Activated CD4-positive, alpha-beta T cell treated with anti-CD3 and anti-CD28 coated beads for 36 hours (primary cell): ENCODE data around the gene PXYLP1. TPM values are rescaled to one million over a fixed set of nuclear protein-coding genes. Genes with fewer than 3 reads are reported as not detected.
A peak's percentile ranks its signal among the peaks of the same experiment; 100 is the strongest.

ENCODE experiments used
- ATAC-seq: fragments of 200-7000 bp; cut with Tn5 transposase; one replicate; pipeline ENCODE4 v1.10.0; 2021; ENCODE audit warnings: mild to moderate bottlenecking, moderate library complexity
- CTCF ChIA-PET: fragments of 350-600 bp; sonication (Branson Sonifier 250); formaldehyde crosslinking; loops from one replicate; lab custom pipeline; 2021; ENCODE audit warnings: antibody characterized with exemption; lab: Charles Lee
- POLR2A ChIA-PET: fragments of 350-600 bp; sonication (Branson Sonifier 250); formaldehyde crosslinking; loops from one replicate; lab custom pipeline; 2021; ENCODE audit warnings: antibody characterized with exemption, inconsistent platforms; lab: Charles Lee
- DNase-seq: peaks from one replicate; pipeline ENCODE4 v3.0.0-alpha.2; 2020
- H3K27ac Mint-ChIP-seq: one replicate; pipeline ENCODE4 v1.8.0; 2021; ENCODE audit warnings: mixed read lengths
- H3K27me3 Mint-ChIP-seq: one replicate; pipeline ENCODE4 v1.8.0; 2021; ENCODE audit warnings: mixed read lengths
- H3K36me3 Mint-ChIP-seq: one replicate; pipeline ENCODE4 v1.8.0; 2021; ENCODE audit warnings: low read depth, mixed read lengths
- H3K4me1 Mint-ChIP-seq: one replicate; pipeline ENCODE4 v1.8.0; 2021; ENCODE audit warnings: mixed read lengths
- H3K4me3 Mint-ChIP-seq: one replicate; pipeline ENCODE4 v1.8.0; 2021; ENCODE audit warnings: mild to moderate bottlenecking, moderate library complexity, mixed read lengths
- H3K9me3 Mint-ChIP-seq: one replicate; pipeline ENCODE4 v1.8.0; 2021; ENCODE audit warnings: low read depth, mixed read lengths
- intact Hi-C, 2 experiments: fragments of 100-400 bp; cut with DNase I in 1 of 2; cut with micrococcal nuclease in 1 of 2; formaldehyde crosslinking; loops; one replicate each; pipeline versions ENCODE4 v1.14.2 to v1.15.1; 2022 to 2024; cut with DNase I, micrococcal nuclease
- total RNA-seq, 2 experiments: library from RNA; stranded (reverse); gene quantifications; one replicate each; pipeline ENCODE4 v1.2.3, GENCODE V29; 2021

Gene PXYLP1
- total RNA-seq, 2 experiments from 2014 or later = 10.3 to 12.2 TPM

- peaks cover 20% of the 10 kb centered on the region for H3K36me3 Mint-ChIP-seq
- no peaks in the 10 kb centered on the region for H3K27me3 Mint-ChIP-seq
- H3K9me3 Mint-ChIP-seq = no peaks in the 10 kb centered on the region
- ATAC-seq (no peak), DNase-seq (no peak)
- ChIA-PET POLR2A (no interaction called here), CTCF (interaction anchor here (0.6 to 4.4 kb wide), 6 partner anchors 8 to 31 kb away, joined by 3 to 29 read pairs (median 6); partner anchors contain the start of gene PXYLP1)
- H3K4me1 Mint-ChIP-seq = peaks cover 71% of the 10 kb centered on the region
- H3K27ac Mint-ChIP-seq = no peak overlapping the region
- no peak overlapping the region for H3K4me3 Mint-ChIP-seq
- intact Hi-C loops = no loop called here
Observed at GRCh38 chr3:141240286-141240685, 8.7 kb downstream of the PXYLP1 start.

GRCh38 chr3:141240687-141241615 is 9.3 kb downstream of the PXYLP1 start:
- intact Hi-C loops = no loop called here
- Mint-ChIP-seq H3K9me3 (no peaks in the 10 kb centered on the region), H3K4me3 (no peak overlapping the region), H3K27me3 (no peaks in the 10 kb centered on the region), H3K4me1 (peaks cover 64% of the 10 kb centered on the region), H3K36me3 (peaks cover 15% of the 10 kb centered on the region), H3K27ac (no peak overlapping the region)
- DNase-seq = no peak
- ChIA-PET CTCF (interaction anchor here (0.6 to 4.4 kb wide), 6 partner anchors 9 to 31 kb away, joined by 3 to 29 read pairs (median 6); partner anchors contain the start of gene PXYLP1), POLR2A (no interaction called here)
- ATAC-seq = no peak

DNA sequence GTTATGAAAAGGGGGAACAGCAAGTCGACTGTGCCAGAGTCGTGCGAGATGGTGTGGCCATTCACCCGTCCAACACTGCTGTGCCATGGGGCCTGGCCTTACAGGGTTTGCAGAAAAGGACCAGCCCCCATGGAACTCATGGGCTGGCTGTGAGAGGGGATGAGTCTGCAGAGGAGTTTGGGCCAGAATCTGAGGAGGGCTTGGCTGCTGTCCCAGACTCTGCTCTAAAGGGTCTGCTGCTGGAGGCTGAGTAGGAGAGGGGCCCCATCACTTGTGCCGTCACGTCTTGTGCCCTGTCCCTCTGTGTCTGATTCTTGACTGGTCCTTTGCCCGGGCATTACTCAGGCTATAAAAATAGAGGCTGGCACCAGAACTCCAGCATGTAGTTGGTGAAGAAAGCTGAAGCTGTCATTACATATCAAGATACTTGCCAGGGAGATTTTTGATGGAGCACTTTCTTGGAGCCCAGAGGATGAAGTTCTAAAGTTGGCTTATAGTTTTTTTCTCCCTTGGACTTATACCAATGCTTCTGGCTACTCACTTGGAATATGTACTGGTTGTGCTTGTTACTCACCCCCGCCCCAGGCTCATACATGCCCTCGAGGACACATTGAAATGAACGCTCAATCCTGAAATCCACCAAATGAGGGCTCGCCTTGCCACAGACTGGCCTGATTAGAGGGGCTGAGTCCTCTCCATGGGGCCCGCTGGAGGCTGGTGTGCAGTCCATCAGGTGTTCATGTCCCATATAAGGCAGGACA is 10.2 kb downstream of the PXYLP1 start:
- no peak overlapping the region for H3K4me3 Mint-ChIP-seq
- peaks cover 57% of the 10 kb centered on the region for H3K4me1 Mint-ChIP-seq
- intact Hi-C loops = no loop called here
- no peak for ATAC-seq
- H3K27ac Mint-ChIP-seq = no peak overlapping the region
- ChIA-PET POLR2A (no interaction called here), CTCF (interaction anchor here (1.9 to 4.4 kb wide), 4 partner anchors 10 to 30 kb away, joined by 5 to 29 read pairs (median 17); partner anchors contain the start of gene PXYLP1)
- no peaks in the 10 kb centered on the region for H3K27me3 Mint-ChIP-seq
- H3K36me3 Mint-ChIP-seq = peaks cover 15% of the 10 kb centered on the region
- no peak for DNase-seq
- H3K9me3 Mint-ChIP-seq = no peaks in the 10 kb centered on the region

- H3K4me1 Mint-ChIP-seq = peaks cover 50% of the 10 kb centered on the region
- intact Hi-C loops = no loop called here
Observed at GRCh38 chr3:141242377-141243092, 10.9 kb downstream of the PXYLP1 start.

DNA sequence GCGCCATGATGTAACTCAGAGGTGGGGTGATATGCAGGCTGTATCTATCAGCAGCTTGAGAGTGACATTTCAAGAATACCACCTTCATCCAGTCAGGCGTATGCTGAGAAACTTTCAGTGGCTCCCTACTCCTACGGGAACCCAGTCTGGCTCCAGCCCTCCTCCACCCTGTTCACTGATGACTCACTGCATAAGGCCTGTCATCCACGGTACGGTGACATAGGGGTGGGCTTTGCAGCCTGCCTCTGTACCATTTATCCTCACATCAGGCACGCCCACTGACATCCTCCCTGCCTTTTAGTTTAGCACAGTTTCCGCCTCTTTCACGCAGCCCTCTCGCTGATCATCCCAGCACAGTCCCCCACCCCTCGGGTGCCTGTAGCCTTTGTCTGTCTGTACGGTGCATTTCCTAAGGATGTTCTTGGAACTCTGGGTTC is 11.7 kb downstream of the PXYLP1 start:
- intact Hi-C loops = no loop called here
- H3K4me3 Mint-ChIP-seq = peak overlapping the region; percentile 7
- peaks cover 15% of the 10 kb centered on the region for H3K36me3 Mint-ChIP-seq
- ATAC-seq (peak; percentile 98), DNase-seq (peak; percentile 82)
- H3K4me1 Mint-ChIP-seq = peaks cover 43% of the 10 kb centered on the region
- H3K27me3 Mint-ChIP-seq = no peaks in the 10 kb centered on the region
- ChIA-PET CTCF (interaction anchor here (0.8 to 4.4 kb wide), 4 partner anchors 11 to 209 kb away, joined by 3 to 29 read pairs (median 16); partner anchors contain the start of gene PXYLP1), POLR2A (interaction anchor here (1.7 kb wide), 1 partner anchor 12 kb away, joined by 7 read pairs; the partner anchor contains the start of gene PXYLP1)
- no peaks in the 10 kb centered on the region for H3K9me3 Mint-ChIP-seq
- peak overlapping the region; percentile 49 for H3K27ac Mint-ChIP-seq

More at GRCh38 chr3:141242377-141243092, 10.9 kb downstream of the PXYLP1 start:
- ChIA-PET POLR2A (interaction anchor here (1.7 kb wide), 1 partner anchor 11 kb away, joined by 7 read pairs; the partner anchor contains the start of gene PXYLP1), CTCF (interaction anchor here (0.8 to 4.4 kb wide), 4 partner anchors 10 to 209 kb away, joined by 3 to 29 read pairs (median 16); partner anchors contain the start of gene PXYLP1)
- Mint-ChIP-seq H3K27ac (peak overlapping the region; percentile 49), H3K36me3 (peaks cover 15% of the 10 kb centered on the region), H3K27me3 (no peaks in the 10 kb centered on the region), H3K9me3 (no peaks in the 10 kb centered on the region), H3K4me3 (peak overlapping the region; percentile 7)
- DNase-seq = no peak
- no peak for ATAC-seq

- intact Hi-C loops = no loop called here
Observed at GRCh38 chr3:141246224-141246957, 14.8 kb downstream of the PXYLP1 start.

GRCh38 chr3:141246958-141247301 is 15.3 kb downstream of the PXYLP1 start:
- peaks cover 17% of the 10 kb centered on the region for H3K4me1 Mint-ChIP-seq
- no peak overlapping the region for H3K27ac Mint-ChIP-seq
- ChIA-PET POLR2A (no interaction called here), CTCF (interaction anchor here (0.7 to 3.6 kb wide), 3 partner anchors 9 to 20 kb away, joined by 4 to 25 read pairs (median 16); partner anchors contain the start of gene PXYLP1)
- DNase-seq (no peak), ATAC-seq (no peak)
- H3K36me3 Mint-ChIP-seq = peaks cover 8% of the 10 kb centered on the region
- intact Hi-C loops = no loop called here
- H3K9me3 Mint-ChIP-seq = no peaks in the 10 kb centered on the region
- H3K27me3 Mint-ChIP-seq = no peaks in the 10 kb centered on the region
- no peak overlapping the region for H3K4me3 Mint-ChIP-seq

More at GRCh38 chr3:141246224-141246957, 14.8 kb downstream of the PXYLP1 start:
- CTCF ChIA-PET = interaction anchor here (0.7 to 3.6 kb wide), 4 partner anchors 9 to 21 kb away, joined by 4 to 25 read pairs (median 10); partner anchors contain the start of gene PXYLP1
- H3K36me3 Mint-ChIP-seq = peaks cover 8% of the 10 kb centered on the region
- no peak for ATAC-seq
- H3K27ac Mint-ChIP-seq = no peak overlapping the region
- no peak overlapping the region for H3K4me3 Mint-ChIP-seq
- POLR2A ChIA-PET = interaction anchor here (0.8 kb wide), 1 partner anchor 10 kb away, joined by 3 read pairs; no protein-coding TSS in a partner anchor
- no peaks in the 10 kb centered on the region for H3K27me3 Mint-ChIP-seq
- H3K9me3 Mint-ChIP-seq = no peaks in the 10 kb centered on the region
- DNase-seq = no peak
- H3K4me1 Mint-ChIP-seq = peaks cover 19% of the 10 kb centered on the region

DNA sequence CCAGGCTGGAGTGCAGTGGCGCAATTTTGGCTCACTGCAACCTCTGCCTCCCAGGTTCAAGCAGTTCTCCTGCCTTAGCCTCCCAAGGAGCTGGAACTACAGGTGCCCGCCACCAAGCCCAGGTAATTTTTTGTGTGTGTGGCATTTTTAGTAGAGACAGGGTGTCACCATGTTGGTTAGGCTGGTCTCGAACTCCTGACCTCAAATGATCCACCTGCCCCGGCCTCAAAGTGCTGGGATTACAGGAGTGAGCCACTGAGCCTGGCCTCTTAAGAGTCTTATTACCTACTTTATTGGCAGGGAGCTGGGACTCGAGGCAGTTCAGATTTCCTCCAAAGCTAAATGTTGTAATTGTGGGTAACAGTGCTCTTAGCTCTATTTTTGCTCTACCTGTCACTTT is 16.4 kb downstream of the PXYLP1 start:
- no peak overlapping the region for H3K4me3 Mint-ChIP-seq
- no peak overlapping the region for H3K27ac Mint-ChIP-seq
- H3K27me3 Mint-ChIP-seq = no peaks in the 10 kb centered on the region
- intact Hi-C loops = no loop called here
- POLR2A ChIA-PET = interaction anchor here (0.6 to 1.1 kb wide), 2 partner anchors 19 kb away, joined by 3 to 6 read pairs; no protein-coding TSS in a partner anchor
- CTCF ChIA-PET = interaction anchor here (0.7 to 3.6 kb wide), 6 partner anchors 8 to 57 kb away, joined by 3 to 25 read pairs (median 4); partner anchors contain the start of gene PXYLP1
- H3K4me1 Mint-ChIP-seq = peaks cover 10% of the 10 kb centered on the region
- no peak for DNase-seq
- no peaks in the 10 kb centered on the region for H3K36me3 Mint-ChIP-seq
- ATAC-seq = no peak
- no peaks in the 10 kb centered on the region for H3K9me3 Mint-ChIP-seq

DNA sequence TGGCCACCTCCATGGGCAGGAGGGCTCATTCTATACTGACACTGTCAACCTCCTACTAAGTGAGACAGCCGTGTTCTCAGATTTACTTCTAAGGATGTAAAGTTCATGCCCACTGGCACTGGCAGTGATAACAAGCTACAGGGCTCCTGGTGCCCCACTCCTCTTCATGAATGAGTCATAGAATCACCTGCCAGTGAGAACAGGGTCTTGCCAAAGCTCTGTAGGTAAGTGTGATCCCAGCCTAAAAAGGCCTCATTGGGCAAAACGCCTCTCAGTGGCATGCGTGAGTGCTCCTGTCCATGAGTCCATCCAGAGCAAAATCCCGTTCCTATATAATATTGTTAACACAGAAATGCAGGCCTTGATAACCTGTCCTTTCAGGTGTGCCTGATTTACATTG is 17.4 kb downstream of the PXYLP1 start:
- Mint-ChIP-seq H3K4me1 (peaks cover 5% of the 10 kb centered on the region), H3K4me3 (no peak overlapping the region), H3K27me3 (no peaks in the 10 kb centered on the region), H3K9me3 (no peaks in the 10 kb centered on the region), H3K27ac (no peak overlapping the region), H3K36me3 (no peaks in the 10 kb centered on the region)
- peak; percentile 36 for ATAC-seq
- intact Hi-C loops = no loop called here
- DNase-seq = no peak
- ChIA-PET CTCF (interaction anchor here (0.6 to 2.2 kb wide), 7 partner anchors 9 to 58 kb away, joined by 3 to 8 read pairs (median 4); partner anchors contain the start of gene PXYLP1), POLR2A (interaction anchor here (1.1 kb wide), 1 partner anchor 18 kb away, joined by 6 read pairs; no protein-coding TSS in a partner anchor)

GRCh38 chr3:141250342-141250741 is 18.7 kb downstream of the PXYLP1 start:
- H3K27ac Mint-ChIP-seq = no peak overlapping the region
- CTCF ChIA-PET = interaction anchor here (0.5 to 2.2 kb wide), 6 partner anchors 10 to 60 kb away, joined by 3 to 8 read pairs (median 4); partner anchors contain the start of gene PXYLP1
- no peak overlapping the region for H3K4me3 Mint-ChIP-seq
- POLR2A ChIA-PET = no interaction called here
- intact Hi-C loops = no loop called here
- no peaks in the 10 kb centered on the region for H3K27me3 Mint-ChIP-seq
- ATAC-seq (peak; percentile 53), DNase-seq (no peak)
- H3K4me1 Mint-ChIP-seq = peaks cover 7% of the 10 kb centered on the region
- H3K9me3 Mint-ChIP-seq = no peaks in the 10 kb centered on the region
- no peaks in the 10 kb centered on the region for H3K36me3 Mint-ChIP-seq
